Upper lobe of right lung (tissue), 1 donor: Measurements from ENCODE around the gene CEP89. TPM values are rescaled to one million over a fixed set of nuclear protein-coding genes. Genes with fewer than 3 reads are reported as not detected.

Source experiments
- ATAC-seq: fragments of 200-7000 bp; cut with Tn5 transposase; one replicate; pipeline ENCODE4 v1.9.1; 2020; ENCODE audit warnings: mild to moderate bottlenecking, moderate library complexity
- DNase-seq: peaks from one replicate; pipeline ENCODE4 v3.0.0-alpha.2; 2020
- H3K27ac ChIP-seq: fragments of 200-600 bp; one replicate; pipeline ENCODE4 v1.8.0; 2022
- H3K27me3 ChIP-seq: fragments of 200-600 bp; one replicate; pipeline ENCODE4 v1.8.0; 2022; ENCODE audit warnings: mild to moderate bottlenecking
- H3K36me3 ChIP-seq: fragments of 200-600 bp; one replicate; pipeline ENCODE4 v1.8.0; 2022
- H3K4me1 ChIP-seq: fragments of 200-600 bp; one replicate; pipeline ENCODE4 v1.8.0; 2022
- H3K4me3 ChIP-seq: fragments of 200-600 bp; one replicate; pipeline ENCODE4 v1.8.0; 2022; ENCODE audit warnings: mild to moderate bottlenecking
- H3K9me3 ChIP-seq: fragments of 200-600 bp; one replicate; pipeline ENCODE4 v1.8.0; 2022
- intact Hi-C: fragments of 100-400 bp; cut with DNase I; formaldehyde crosslinking; loops from one replicate; pipeline ENCODE4 v1.11.0; 2022
- total RNA-seq: library from RNA; stranded (reverse); fragmentation: NEBNext Ultra II Directional; extraction: Animal tissue kit (Norgen Biotek cat#: 25700); gene quantifications from one replicate; pipeline ENCODE4 v1.2.1, GENCODE V29; 2021
- TF ChIP-seq, protein P1 (sequence below): fragments of 200-600 bp; IDR thresholded peaks from one replicate; pipeline ENCODE4 v1.8.0; 2022; ENCODE audit warnings: antibody characterized with exemption
- donor health status: DM: no; HTN: yes; CAD: no; lungs with severe emphysema.

CEP89 gene
- total RNA-seq, 1 donor from 2014 or later: 19.3 TPM

DNA sequence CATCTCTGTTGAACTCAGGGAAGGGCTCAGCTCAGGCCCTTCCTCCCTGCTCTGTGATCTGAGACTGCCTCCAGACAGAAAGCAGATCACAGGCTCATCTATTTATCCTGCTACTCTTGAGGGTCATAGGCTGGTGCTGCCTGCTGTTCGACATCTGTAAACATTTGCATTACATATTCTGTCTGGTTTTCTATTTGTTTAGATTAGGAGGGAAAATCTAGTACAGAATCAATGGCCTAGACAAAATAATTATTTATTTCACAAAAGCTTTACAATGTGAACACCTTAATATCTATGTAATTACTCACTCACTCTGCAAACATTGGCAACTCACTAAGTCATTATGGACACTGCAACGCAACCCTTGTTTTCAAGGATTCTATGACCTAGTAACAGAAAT, 43.0 kb downstream of the CEP89 start:
- peaks cover 31% of the 10 kb centered on the region for H3K36me3 ChIP-seq
- H3K9me3 ChIP-seq: no peaks in the 10 kb centered on the region
- no peak for ATAC-seq
- H3K4me3 ChIP-seq: no peak overlapping the region
- H3K27me3 ChIP-seq: no peaks in the 10 kb centered on the region
- no peak for DNase-seq
- H3K27ac ChIP-seq: no peak overlapping the region
- H3K4me1 ChIP-seq: no peaks in the 10 kb centered on the region
- intact Hi-C loops: no loop called here
- TF ChIP-seq, protein P1, sequence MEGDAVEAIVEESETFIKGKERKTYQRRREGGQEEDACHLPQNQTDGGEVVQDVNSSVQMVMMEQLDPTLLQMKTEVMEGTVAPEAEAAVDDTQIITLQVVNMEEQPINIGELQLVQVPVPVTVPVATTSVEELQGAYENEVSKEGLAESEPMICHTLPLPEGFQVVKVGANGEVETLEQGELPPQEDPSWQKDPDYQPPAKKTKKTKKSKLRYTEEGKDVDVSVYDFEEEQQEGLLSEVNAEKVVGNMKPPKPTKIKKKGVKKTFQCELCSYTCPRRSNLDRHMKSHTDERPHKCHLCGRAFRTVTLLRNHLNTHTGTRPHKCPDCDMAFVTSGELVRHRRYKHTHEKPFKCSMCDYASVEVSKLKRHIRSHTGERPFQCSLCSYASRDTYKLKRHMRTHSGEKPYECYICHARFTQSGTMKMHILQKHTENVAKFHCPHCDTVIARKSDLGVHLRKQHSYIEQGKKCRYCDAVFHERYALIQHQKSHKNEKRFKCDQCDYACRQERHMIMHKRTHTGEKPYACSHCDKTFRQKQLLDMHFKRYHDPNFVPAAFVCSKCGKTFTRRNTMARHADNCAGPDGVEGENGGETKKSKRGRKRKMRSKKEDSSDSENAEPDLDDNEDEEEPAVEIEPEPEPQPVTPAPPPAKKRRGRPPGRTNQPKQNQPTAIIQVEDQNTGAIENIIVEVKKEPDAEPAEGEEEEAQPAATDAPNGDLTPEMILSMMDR: no peak

DNA sequence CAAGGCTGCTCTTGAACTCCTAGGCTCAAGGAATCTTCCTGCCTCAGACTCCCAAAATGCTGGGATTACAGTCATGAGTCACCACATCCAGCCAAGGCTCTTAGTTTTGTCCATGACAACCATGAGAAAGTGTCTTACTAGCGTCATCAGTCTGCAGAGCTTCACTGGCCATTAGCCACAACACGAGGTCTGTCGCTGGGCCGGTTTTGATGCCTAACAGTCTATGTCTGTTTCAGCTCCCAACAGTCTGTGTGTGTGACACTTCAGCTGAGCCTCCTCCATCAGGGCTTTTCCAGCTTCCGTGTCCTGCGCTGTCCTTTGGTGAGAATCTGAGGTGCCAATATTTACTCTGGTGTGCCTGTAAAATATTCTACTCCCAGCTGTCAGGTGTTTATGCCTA, 47.6 kb downstream of the CEP89 start:
- Histone ChIP-seq H3K36me3 (peaks cover 18% of the 10 kb centered on the region), H3K4me3 (no peak overlapping the region), H3K9me3 (no peaks in the 10 kb centered on the region), H3K4me1 (no peaks in the 10 kb centered on the region), H3K27me3 (no peaks in the 10 kb centered on the region), H3K27ac (no peak overlapping the region)
- intact Hi-C loops: no loop called here
- TF ChIP-seq, protein P1: no peak
- DNase-seq: no peak
- no peak for ATAC-seq

DNA sequence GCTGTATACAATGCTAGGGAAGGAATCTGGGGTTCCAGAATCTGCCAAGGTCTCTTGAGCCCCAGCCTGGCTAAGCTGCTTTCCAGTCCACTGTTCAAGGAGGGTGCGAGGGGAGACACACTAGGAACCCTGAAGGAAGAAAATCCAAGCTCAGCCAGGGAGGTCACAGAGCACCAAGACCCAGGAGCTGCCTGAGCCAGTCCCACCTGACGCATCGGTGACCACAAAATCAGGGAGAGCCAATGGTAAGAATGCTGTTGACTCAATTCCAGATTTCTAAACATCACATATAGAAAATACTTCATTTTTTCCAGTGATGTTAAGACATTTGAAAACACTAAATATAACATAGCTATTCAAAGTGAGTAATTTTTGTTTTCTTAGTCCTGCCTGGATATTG, 50.1 kb downstream of the CEP89 start:
- Histone ChIP-seq H3K9me3 (no peaks in the 10 kb centered on the region), H3K36me3 (peaks cover 28% of the 10 kb centered on the region), H3K4me3 (no peak overlapping the region), H3K27me3 (no peaks in the 10 kb centered on the region), H3K27ac (no peak overlapping the region), H3K4me1 (no peaks in the 10 kb centered on the region)
- ATAC-seq (no peak), DNase-seq (no peak)
- TF ChIP-seq, protein P1: no peak
- intact Hi-C loops: no loop called here

- Histone ChIP-seq H3K4me3 (no peak overlapping the region), H3K27me3 (no peaks in the 10 kb centered on the region), H3K4me1 (no peaks in the 10 kb centered on the region), H3K9me3 (no peaks in the 10 kb centered on the region), H3K27ac (no peak overlapping the region), H3K36me3 (peaks cover 21% of the 10 kb centered on the region)
- DNase-seq (no peak), ATAC-seq (no peak)
- intact Hi-C loops: no loop called here
- TF ChIP-seq, protein P1: no peak
These were observed 52.4 kb downstream of the CEP89 start for GRCh38 chr19:32919365-32919764.

- TF ChIP-seq, protein P1: no peak
- ATAC-seq (no peak), DNase-seq (no peak)
- no peak overlapping the region for H3K4me3 ChIP-seq
- H3K27me3 ChIP-seq: no peaks in the 10 kb centered on the region
- no peaks in the 10 kb centered on the region for H3K4me1 ChIP-seq
- H3K36me3 ChIP-seq: peaks cover 18% of the 10 kb centered on the region
- no peak overlapping the region for H3K27ac ChIP-seq
- no peaks in the 10 kb centered on the region for H3K9me3 ChIP-seq
- intact Hi-C loops: no loop called here
These were observed 54.2 kb downstream of the CEP89 start for GRCh38 chr19:32917616-32917996.

DNA sequence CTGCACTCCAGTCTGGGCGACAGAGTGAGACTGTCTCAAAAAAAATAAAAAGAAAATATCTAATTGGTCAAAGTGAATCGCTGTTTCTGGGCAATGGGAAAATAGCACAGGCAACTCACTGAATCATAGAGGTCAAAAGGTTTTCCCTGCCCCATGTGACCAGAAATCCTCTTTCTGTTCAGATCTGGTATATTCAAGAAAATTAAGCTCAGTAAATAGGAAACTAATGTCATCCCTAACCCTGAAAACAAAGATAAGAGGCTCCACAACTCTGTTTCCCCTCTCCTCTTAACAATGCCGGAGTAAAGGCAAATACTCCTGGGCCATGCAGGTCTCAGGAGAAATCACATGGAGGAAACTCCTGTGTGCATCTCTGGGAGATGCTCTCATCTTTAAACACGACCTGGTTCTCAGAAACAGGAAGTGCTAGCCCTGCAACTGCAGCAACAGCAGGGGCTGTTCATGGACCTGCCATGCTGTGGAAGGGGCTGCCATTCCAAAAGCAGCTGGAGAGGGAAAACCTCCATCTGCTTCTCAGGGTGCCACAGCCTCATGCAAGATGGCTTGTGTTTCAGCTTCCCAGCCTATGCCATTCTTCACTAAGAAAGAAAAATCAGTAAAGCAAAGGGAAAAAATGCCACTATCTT, 54.7 kb downstream of the CEP89 start:
- H3K36me3 ChIP-seq: peaks cover 14% of the 10 kb centered on the region
- H3K4me3 ChIP-seq: no peak overlapping the region
- H3K27me3 ChIP-seq: no peaks in the 10 kb centered on the region
- no peak for ATAC-seq
- no peak for DNase-seq
- no peaks in the 10 kb centered on the region for H3K4me1 ChIP-seq
- no peaks in the 10 kb centered on the region for H3K9me3 ChIP-seq
- TF ChIP-seq, protein P1: no peak
- intact Hi-C loops: no loop called here
- H3K27ac ChIP-seq: no peak overlapping the region
